ENCODE results near the gene CHI3L2. TPM values are rescaled to one million over a fixed set of nuclear protein-coding genes. Genes with fewer than 3 reads are reported as not detected.

CHI3L2 gene
- total and polyA plus RNA-seq, 2 experiments from 2014 or later: 0.68 TPM; not detected in 1

GRCh38 chr1:111211921-111212320 is 15.6 kb upstream of the CHI3L2 start:
- Histone ChIP-seq H3F3A (replicated peaks; ENCODE audit: low read depth) (no peaks in the 10 kb centered on the region), H3K4me2 (no peak overlapping the region), H3K79me2 (replicated peaks; ENCODE audit: insufficient read depth) (no peaks in the 10 kb centered on the region), H3K4me1 (ENCODE audit: insufficient read depth) (peaks cover 11% of the 10 kb centered on the region), H3K27ac (ENCODE audit: low read depth) (no peak overlapping the region), H3K36me3 (ENCODE audit: insufficient read depth) (no peaks in the 10 kb centered on the region), H3K27me3 (ENCODE audit: insufficient read depth) (no peaks in the 10 kb centered on the region), H2AFZ (no peak overlapping the region), H3K4me3 (no peak overlapping the region), H3K9me2 (ENCODE audit: insufficient read depth) (peaks cover 31% of the 10 kb centered on the region), H4K20me1 (replicated peaks; ENCODE audit: insufficient read depth) (no peaks in the 10 kb centered on the region)
- DNase-seq (ENCODE audit: low spot score) (no peak), ATAC-seq (no peak)
- no peaks in the 10 kb centered on the region for H3K9me3 Mint-ChIP-seq
- H3K4me1 Mint-ChIP-seq: peaks cover 22% of the 10 kb centered on the region
- no peak overlapping the region for H3K4me3 Mint-ChIP-seq
- TF ChIP-seq EZH2phosphoT487 (IDR thresholded peaks at IDR 0.05; ENCODE audit: unreplicated experiment) (no peak), JUNB (IDR thresholded peaks at IDR 0.05; ENCODE audit: unreplicated experiment) (no peak), STAT1 (IDR thresholded peaks at IDR 0.05; ENCODE audit: unreplicated experiment) (no peak), CTCF (conservative IDR thresholded peaks at IDR 0.05; ENCODE audit: low read depth in 2 of 2) (no peak), ETS1 (IDR thresholded peaks at IDR 0.05) (no peak), REST (IDR thresholded peaks at IDR 0.05; ENCODE audit: unreplicated experiment) (no peak), EZH2 (IDR thresholded peaks at IDR 0.05; ENCODE audit: low read depth, unreplicated experiment) (no peak), ZNF114 (CRISPR knock-in tag; IDR thresholded peaks at IDR 0.05) (no peak), POLR2AphosphoS5 (IDR thresholded peaks at IDR 0.05; ENCODE audit: low read depth) (no peak), ZNF462 (CRISPR knock-in tag; IDR thresholded peaks at IDR 0.05) (no peak), NANOG (IDR thresholded peaks at IDR 0.05; ENCODE audit: borderline replicate concordance) (no peak), ZNF331 (CRISPR knock-in tag; IDR thresholded peaks at IDR 0.05; ENCODE audit: low read depth) (no peak)
- H3K27ac Mint-ChIP-seq: no peak overlapping the region
- peaks cover 2% of the 10 kb centered on the region for H3K27me3 Mint-ChIP-seq (ENCODE audit: insufficient read depth, low read depth, poor library complexity)
- no peaks in the 10 kb centered on the region for H3K36me3 Mint-ChIP-seq (ENCODE audit: low read depth)

All from GM23338 (cell line).